NCI-H2029 treated with DMSO at 0.1 percent for 48 hours (cell line): Measurements from ENCODE around the gene REXO4.
"Not testable (repeated sequence)": the region's sequence is repeated elsewhere in the genome, so short reads cannot be mapped to it uniquely, and the experiment has no call there.

Experiments used
- DNase-seq: peaks from one replicate; lab custom pipeline; 2025; lab: John Stamatoyannopoulos, UW

The REXO4 gene

DNA sequence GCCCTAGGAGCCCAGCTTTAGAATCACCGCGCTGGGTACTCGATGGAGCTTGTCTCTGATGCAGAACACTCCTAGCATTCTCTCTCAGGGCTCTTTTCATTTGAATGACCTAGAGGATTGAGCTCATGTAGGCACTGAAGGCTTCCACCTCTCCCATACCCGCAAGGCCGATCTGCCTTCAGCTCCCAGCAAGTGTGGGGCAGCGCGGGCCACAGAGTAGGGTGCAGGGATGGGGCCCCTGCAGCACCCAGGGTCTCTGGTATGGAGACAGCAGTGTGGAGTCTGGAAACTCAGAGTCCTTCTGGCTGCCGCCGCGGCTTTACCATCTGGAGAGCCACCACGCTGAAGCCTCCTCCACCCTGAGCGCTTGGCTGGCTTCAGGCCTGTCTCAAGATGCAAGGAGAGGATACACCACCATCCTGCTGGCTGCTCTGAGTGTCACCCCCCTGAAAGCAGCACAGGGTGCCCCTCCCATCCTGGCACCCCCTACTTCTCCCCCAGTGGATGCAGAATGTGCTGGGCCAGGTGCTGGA is 28.7 kb downstream of the REXO4 start:
- no peak for DNase-seq

DNA sequence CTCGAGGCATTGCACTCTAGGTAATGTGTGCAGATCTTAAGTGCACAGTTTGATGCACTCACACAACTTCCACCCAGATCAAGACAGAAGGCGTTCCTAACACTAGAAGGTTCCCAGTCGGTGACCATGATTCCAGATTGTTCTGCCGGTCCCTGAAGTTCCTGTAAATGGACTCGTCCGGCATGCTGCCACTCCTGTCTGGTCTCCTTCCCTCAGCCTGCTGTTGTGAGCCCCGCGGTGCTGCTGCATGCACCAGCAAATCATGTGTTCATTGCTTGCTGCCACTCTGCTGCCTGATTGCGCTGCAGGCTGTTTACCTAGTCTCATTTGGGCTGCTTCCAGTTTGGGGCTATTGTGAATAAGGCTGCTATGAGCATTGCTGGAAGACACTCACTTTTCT is 30.1 kb downstream of the REXO4 start:
- no peak for DNase-seq

- DNase-seq: no peak
Observed at GRCh38 chr9:133386338-133386737, 31.5 kb downstream of the REXO4 start.

GRCh38 chr9:133385452-133385851 is 32.4 kb downstream of the REXO4 start:
- no peak for DNase-seq

DNA sequence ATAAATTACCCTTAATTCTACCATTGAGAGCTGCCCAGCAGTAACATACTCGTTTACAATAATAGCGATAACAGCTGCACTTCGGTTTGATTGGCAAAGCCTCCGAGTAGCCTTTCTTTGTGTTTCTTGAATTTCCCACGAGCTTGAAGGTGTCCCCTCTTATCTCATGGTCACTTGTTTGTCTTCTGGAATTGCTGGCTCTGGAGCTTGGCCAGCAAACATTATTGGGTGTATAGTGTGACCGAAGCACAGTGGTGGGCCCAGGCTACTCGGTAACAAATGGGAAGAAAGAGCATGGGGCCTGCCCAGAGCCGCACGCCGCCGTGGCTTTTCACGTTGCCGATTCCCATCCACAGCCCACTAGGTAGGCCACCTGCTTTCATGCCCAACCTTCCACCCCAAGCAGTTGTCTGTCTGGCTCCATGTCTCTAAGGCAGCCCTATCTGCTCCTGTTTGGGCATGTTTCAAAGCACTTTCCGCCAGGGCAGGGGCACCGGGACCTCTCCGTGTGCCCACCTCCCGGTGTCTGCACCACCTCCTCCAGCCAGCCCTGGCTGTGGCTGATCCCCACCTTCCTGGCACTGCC is 33.0 kb downstream of the REXO4 start:
- no peak for DNase-seq

- DNase-seq: no peak
Observed at GRCh38 chr9:133383438-133383837, 34.4 kb downstream of the REXO4 start.

- DNase-seq: no peak
Observed at GRCh38 chr9:133382507-133383141, 35.2 kb downstream of the REXO4 start.

DNA sequence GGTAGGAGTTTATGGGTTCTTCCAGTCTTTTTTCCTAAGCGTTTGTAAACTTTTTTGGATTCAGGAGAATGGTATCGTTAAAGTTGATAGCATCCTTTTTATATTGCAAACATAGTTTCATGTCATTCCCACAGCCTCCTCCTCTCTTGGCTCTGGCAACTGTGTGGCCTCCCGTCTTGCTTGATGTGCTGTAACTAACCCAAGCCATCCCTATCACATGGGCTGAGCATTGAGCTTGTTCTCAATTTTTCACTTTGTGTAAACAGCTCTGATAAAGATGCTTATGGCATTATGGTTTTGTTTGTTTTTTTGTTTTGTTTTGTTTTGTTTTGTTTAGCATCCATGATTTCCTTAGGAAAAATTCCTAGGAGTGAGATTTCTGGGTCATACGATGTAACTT is 37.1 kb downstream of the REXO4 start:
- no peak for DNase-seq

- DNase-seq: no peak
Observed at GRCh38 chr9:133379153-133380086, 38.4 kb downstream of the REXO4 start.

GRCh38 chr9:133378408-133378962 is 39.3 kb downstream of the REXO4 start:
- no peak for DNase-seq

DNA sequence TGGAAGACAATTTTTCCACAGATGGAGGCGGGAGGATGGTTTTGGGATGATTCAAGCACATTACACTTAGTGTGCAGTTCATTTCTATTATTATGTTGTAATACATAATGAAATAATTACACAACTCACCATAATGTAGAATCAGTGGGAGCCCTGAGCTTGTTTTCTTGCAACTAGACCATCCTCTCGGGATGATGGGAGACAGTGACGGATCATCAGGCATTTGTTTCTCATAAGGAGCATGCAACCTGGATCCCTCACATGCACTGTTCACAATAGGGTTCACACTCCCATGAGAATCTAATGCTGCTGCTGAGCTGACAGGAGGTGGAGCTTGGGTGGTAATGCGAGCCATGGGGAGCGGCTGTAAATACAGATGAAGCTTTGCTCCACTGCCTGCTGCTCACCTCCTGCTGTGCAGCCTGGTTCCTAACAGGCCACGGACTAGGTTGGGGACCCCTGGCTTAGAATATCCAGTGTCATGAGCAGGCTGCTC is 40.0 kb downstream of the REXO4 start:
- no peak for DNase-seq

- DNase-seq: not testable (repeated sequence)
Observed at GRCh38 chr9:133377280-133377679, 40.5 kb downstream of the REXO4 start.

DNA sequence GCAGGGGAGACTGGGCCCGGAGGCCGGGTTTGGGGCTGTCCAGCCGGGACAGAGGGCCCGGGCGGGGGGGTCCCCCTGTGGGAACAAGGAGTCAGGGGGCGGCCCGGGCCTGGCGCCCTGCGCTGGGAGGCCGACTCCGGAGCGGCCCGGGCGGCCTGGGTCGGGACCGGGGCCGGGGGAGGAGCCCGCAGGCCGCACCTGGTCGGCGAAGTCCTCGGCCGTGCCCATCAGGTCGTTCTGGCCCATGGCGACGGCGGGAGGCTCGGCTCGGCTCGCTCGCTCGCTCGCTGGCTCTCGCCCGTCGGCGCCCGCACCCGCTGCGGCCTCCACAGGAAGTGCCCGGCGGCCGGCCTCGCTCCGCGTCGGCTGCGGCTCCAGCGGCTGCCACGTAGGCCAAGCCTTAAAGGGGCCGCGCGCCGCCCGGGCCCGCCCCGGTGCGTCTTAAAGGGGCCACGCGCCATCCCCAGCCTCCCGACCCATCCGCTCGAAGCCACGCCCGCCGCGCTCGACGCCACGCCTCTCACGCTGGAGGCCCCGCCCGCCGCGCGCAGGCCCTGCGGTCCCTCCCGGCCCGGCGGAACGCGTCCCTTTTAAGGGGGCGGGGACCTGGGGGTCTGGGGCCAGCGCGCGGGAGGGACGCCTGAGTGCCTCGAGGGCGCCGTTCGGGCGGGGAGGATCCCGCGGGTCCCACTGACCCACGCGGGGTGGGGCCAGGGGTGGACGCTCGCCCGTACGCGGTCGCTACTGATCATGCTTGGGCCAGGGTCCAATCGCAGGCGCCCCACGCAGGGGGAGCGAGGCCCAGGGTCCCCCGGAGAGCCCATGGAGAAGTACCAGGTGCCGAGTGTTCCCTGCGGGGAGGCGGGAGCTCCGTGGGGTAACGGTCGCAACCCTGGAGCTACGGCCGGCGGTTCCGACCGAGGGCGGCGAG is 41.8 kb downstream of the REXO4 start, which contains the start of the genes STKLD1 and SURF4:
TSS of gene STKLD1 (plus strand) at position 643 of the 931 bp plus-strand sequence. CDS start at position 751, 108 bp downstream.
TSS of gene SURF4 (minus strand) at position 337 of the 931 bp plus-strand sequence. CDS start at position 246, 91 bp downstream.
- DNase-seq: peak; percentile 73

DNA sequence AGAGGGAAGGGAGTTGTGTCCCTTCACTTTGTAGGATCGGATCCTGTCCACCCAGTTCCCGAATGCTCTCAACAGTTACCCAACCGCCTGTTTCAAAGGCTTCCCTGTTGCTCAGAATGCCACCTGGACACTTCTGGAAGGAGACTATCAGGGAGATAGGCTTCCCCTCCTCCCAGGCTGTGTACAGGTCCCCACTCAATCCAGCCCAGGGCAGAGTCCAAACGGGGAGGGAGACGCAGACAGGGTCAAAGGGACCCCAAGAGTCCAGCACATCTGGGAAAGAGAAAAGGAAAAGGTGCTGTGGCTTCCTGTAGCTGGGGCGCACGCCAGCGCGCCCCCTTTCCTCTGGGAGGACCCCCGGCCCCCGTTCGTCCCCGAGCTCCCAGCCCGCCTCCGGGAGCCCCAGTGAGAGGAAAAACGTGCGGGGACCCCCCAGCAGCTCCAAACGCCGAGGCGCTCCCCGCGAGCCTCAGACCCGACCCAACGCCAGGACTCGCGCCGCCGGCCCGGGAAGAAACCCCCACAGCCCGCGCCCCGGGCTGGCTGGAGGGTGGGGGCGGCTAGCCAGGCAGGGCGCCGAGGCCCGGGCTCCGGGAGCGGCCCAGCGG is 42.6 kb downstream of the REXO4 start:
- DNase-seq: no peak

DNA sequence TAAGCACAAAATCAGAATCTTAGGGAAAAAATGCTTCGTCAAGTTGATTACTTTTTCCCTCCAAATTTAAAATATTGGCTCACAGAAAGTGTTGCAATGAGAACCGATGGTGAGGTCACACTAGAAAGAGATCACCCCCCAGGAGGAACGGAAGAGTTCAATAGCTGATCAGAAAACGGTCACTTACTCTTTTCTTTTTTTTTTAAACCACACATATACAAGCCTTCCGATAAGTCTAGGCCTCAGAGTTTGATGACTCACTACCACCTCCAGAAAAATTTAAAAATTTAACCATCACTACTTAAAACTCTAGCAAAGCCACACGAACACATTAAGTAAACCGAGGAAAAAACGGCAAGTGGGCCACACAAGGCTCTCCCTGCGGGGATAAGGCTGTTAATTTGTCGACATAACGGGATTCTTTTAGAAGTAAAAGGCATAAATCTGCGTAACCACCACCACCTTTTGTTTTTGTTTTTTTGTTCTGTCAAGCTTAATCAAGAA is 43.1 kb downstream of the REXO4 start:
- no peak for DNase-seq

DNA sequence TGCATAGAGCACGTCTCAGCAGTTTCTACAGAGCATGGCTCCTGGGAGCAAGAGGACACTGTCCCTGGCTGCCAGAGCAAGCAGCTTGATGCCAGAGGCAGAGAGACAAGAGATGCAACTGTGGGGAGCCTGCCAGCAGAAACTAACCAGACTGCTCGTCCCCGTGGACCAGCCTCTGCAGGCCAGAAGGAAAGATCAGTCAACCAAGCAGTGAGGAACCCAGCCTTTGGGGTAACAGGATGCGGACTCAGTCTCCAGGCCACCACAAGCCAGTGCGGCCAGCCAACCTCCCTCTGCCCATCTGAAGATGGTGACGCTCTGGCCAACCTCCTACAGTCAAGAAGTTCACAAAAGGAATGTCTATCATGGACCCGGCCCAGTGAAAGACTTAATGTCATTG is 45.7 kb downstream of the REXO4 start:
- DNase-seq: no peak

DNA sequence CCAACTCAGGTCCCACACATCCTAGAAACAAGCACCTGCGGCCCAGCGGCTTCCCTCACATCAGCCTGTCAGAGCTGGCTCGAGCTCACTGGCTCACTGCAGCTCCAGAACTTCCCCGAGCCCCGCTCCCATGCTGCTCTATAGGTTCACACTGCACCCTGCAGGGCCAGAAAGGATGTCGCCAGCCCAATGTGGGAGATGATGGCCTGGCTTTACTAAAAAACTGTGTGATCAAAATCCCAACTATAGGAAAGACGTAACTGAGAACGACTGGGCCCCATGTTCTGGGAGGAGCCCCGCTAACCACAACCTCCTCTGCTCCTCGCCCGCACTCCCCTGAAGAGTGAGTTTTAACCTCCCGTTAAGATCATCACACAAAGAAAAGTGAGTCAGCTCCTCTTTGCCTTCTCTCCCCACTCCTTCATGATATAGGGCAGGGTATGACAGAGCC is 46.5 kb downstream of the REXO4 start:
- DNase-seq: no peak

DNA sequence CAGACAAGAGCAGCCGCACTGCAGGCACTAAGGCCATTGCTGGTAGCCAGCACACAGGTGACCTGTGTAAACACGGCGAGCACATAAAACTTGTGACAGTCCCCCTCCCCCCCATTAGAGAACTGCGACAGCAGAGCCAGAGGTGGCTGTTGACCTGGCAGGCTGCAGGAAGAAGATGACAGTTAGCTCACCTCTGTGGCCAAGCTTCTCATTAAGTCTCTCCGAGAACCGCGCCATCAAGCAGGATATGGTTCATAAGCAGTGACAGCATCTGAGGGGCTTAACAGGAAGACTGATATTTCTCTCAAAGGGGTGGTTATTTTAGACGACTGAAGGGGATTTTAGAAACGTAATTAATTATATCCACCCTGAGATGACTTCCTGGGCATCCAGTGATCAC is 47.1 kb downstream of the REXO4 start:
- DNase-seq: no peak

DNA sequence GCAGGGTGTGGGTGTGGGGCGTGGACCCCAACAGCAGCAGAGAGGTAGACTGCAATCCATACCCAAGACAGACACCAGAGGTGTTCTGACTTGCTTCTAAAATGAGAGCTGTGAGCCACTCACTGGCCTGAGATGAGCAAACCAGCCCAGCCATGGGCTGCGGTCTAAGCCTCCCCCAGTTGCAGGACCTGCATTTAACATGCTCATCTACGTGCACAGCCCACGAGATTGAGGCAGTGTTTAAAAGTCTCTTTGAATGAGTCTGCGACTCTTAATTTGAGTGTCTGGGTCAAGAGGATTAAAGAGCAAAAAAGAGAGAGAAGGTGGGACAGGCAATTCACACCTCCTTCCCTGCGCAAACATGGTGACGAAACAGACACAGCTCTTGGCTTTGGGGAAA is 47.9 kb downstream of the REXO4 start:
- no peak for DNase-seq

DNA sequence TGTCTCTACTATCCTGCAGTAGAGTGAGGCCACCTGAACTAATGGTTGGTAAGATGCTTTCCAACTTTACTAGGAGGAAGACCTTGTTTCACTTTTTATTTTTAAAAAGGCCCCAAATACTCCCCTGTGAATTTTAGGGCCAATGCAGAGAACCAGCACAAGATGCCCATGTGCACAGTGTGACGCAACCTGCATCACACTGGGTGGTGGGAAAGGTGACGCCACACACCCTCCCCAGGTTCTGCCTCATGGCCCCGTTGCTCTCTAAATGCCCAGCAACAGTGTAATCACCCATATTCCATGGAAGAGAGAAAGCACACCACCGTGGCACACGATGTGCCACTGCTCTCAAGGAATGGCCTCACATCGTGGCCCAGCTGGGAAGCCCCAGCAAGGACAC is 48.4 kb downstream of the REXO4 start:
- no peak for DNase-seq
